A549 (cell line): ENCODE data around the gene PIP5K1B. TPM values are rescaled to one million over a fixed set of nuclear protein-coding genes. Genes with fewer than 3 reads are reported as not detected.

Experiments used
- ATAC-seq, 2 experiments: fragments of 200-7000 bp in 1 of 2; fragments of >200 bp in 1 of 2; cut with Nextera tagmentation in 1 of 2; cut with Tn5 transposase in 1 of 2; 3 replicates each; pipeline versions ENCODE4 v1.8.0 to v1.9.1; 2018 to 2020; ENCODE audit warnings: mild to moderate bottlenecking in 1 of 2, moderate library complexity in 1 of 2
- CTCF ChIA-PET: fragments of 300-600 bp; sonication (Branson Sonifier 250); formaldehyde crosslinking; extraction: SDS; loops from one replicate; lab custom pipeline; 2021; ENCODE audit warnings: antibody characterized with exemption, inconsistent platforms; lab: Yijun Ruan, JAX
- POLR2A ChIA-PET: fragments of 350-600 bp; formaldehyde crosslinking; extraction: SDS; loops from one replicate; lab custom pipeline; 2021; ENCODE audit warnings: antibody characterized with exemption, inconsistent platforms; lab: Yijun Ruan, JAX
- DNase-seq, 2 experiments: peaks; one replicate each; pipeline versions ENCODE4 v3.0.0 to v3.0.0-alpha.2; 2011 to 2016; ENCODE audit warnings: low read depth in 1 of 2, low spot score in 1 of 2
- FAIRE-seq: peaks from 2 replicates; lab custom pipeline; 2011; peaks lifted over from hg19 to GRCh38; lab: Jason Lieb, UNC
- H3K27ac ChIP-seq, 2 experiments: fragments of >200 bp; sonication (Bioruptor Twin); formaldehyde crosslinking; 3 replicates each; pipeline ENCODE4 v1.5.1; 2016 to 2017
- H3K4me1 ChIP-seq: fragments of >200 bp; sonication (Bioruptor Twin); formaldehyde crosslinking; 3 replicates; pipeline ENCODE4 v1.6.1; 2016
- H3K4me2 ChIP-seq: fragments of >200 bp; sonication (Bioruptor Twin); formaldehyde crosslinking; 3 replicates; pipeline ENCODE4 v1.6.1; 2016
- H3K4me3 ChIP-seq: fragments of >200 bp; sonication (Bioruptor Twin); formaldehyde crosslinking; 3 replicates; pipeline ENCODE4 v1.5.1; 2016
- H3K9me3 ChIP-seq: fragments of >200 bp; sonication (Bioruptor Twin); formaldehyde crosslinking; 3 replicates; pipeline ENCODE4 v1.6.1; 2016
- BCL3 ChIP-seq: fragments of >200 bp; sonication (Bioruptor Twin); formaldehyde crosslinking; IDR thresholded peaks from 3 replicates; pipeline ENCODE4 v1.6.1; 2016
- BHLHE40 ChIP-seq: IDR thresholded peaks from 2 replicates; pipeline ENCODE4 v1.6.1; 2012; ENCODE audit warnings: low read depth, low read length, inconsistent platforms
- CEBPB ChIP-seq, 2 experiments: fragments of >200 bp in 1 of 2; sonication (Bioruptor Twin) in 1 of 2; formaldehyde crosslinking in 1 of 2; IDR thresholded peaks; 2 replicates each; pipeline ENCODE4 v1.6.1; 2012 to 2016
- ESRRA ChIP-seq: fragments of 150-350 bp; IDR thresholded peaks from 2 replicates; pipeline ENCODE4 v1.6.1; 2014; ENCODE audit warnings: mild to moderate bottlenecking, low read length, borderline replicate concordance
- FOSB ChIP-seq: fragments of 250-450 bp; sonication (Bioruptor Pico); IDR thresholded peaks from 2 replicates; pipeline ENCODE4 v1.5.0; 2020; ENCODE audit warnings: mild to moderate bottlenecking, moderate library complexity
- HDAC2 ChIP-seq: fragments of 200-600 bp; sonication (generic); IDR thresholded peaks from 2 replicates; pipeline ENCODE4 v1.6.1; 2016
- HOXA7 ChIP-seq: fragments of 250-450 bp; sonication (Bioruptor Pico); IDR thresholded peaks from 2 replicates; pipeline ENCODE4 v1.5.0; 2020; ENCODE audit warnings: mild to moderate bottlenecking, moderate library complexity
- KDM1A ChIP-seq: fragments of 200-600 bp; sonication (generic); IDR thresholded peaks from 2 replicates; pipeline ENCODE4 v1.6.1; 2016; ENCODE audit warnings: low read depth, mild to moderate bottlenecking
- MAZ ChIP-seq: fragments of 150-350 bp; IDR thresholded peaks from 2 replicates; pipeline ENCODE4 v1.6.1; 2014; ENCODE audit warnings: antibody characterized with exemption, low read depth, low read length, borderline replicate concordance
- NR3C1 ChIP-seq: fragments of >200 bp; sonication (Bioruptor Twin); formaldehyde crosslinking; IDR thresholded peaks from 3 replicates; pipeline ENCODE4 v1.6.1; 2017
- PHF8 ChIP-seq: fragments of 200-600 bp; sonication (generic); IDR thresholded peaks from 2 replicates; pipeline ENCODE4 v1.6.1; 2016; ENCODE audit warnings: low read depth, mild to moderate bottlenecking, antibody characterized with exemption, moderate library complexity, borderline replicate concordance
- POLR2A ChIP-seq: IDR thresholded peaks from 2 replicates; pipeline ENCODE4 v1.6.1; 2012; ENCODE audit warnings: mild to moderate bottlenecking, low read length
- RAD21 ChIP-seq, 2 experiments: fragments of >200 bp in 1 of 2; sonication (Bioruptor Twin) in 1 of 2; formaldehyde crosslinking in 1 of 2; IDR thresholded peaks in 1 of 2; conservative IDR thresholded peaks in 1 of 2; 2 replicates in 1 of 2; 3 replicates in 1 of 2; pipeline ENCODE4 v1.6.1; 2012 to 2018; ENCODE audit warnings: inconsistent platforms in 1 of 2
- RARB ChIP-seq: fragments of 250-450 bp; sonication (Bioruptor Pico); IDR thresholded peaks from 2 replicates; pipeline ENCODE4 v1.8.0; 2021; ENCODE audit warnings: mild to moderate bottlenecking, moderate library complexity
- RNF2 ChIP-seq: fragments of 200-600 bp; sonication (generic); IDR thresholded peaks from 2 replicates; pipeline ENCODE4 v1.6.1; 2016; ENCODE audit warnings: low read depth, mild to moderate bottlenecking, antibody characterized with exemption, moderate library complexity, borderline replicate concordance
- USF2 ChIP-seq: fragments of 450-650 bp; IDR thresholded peaks from 2 replicates; pipeline ENCODE4 v1.6.1; 2014; ENCODE audit warnings: antibody characterized with exemption
- ZC3H11A ChIP-seq: fragments of 450-650 bp; IDR thresholded peaks from 2 replicates; pipeline ENCODE4 v1.6.1; 2014; ENCODE audit warnings: antibody characterized with exemption, mild to moderate bottlenecking
- ZNF302 ChIP-seq: fragments of 250-450 bp; sonication (Bioruptor Pico); IDR thresholded peaks from 2 replicates; pipeline ENCODE4 v1.9.0; 2021; ENCODE audit warnings: inconsistent platforms, mild to moderate bottlenecking, moderate library complexity
- WGBS: methylation state at CpG from one replicate; pipeline ENCODE4 v1.1.6; 2017; ENCODE audit errors: missing lambda C conversion rate; 5-methylcytosine and 5-hydroxymethylcytosine counted together
- polyA plus RNA-seq, 4 experiments: library from polyadenylated mRNA; depleted of rRNA in 3 of 4; stranded (reverse); fragments of >200 nt; fragmentation: RNase III in 1 of 4; extraction: RNeasy Plus Mini Kit Qiagen cat#74134 plus additional on column Dnase treatment in 1 of 4; gene quantifications; 2 replicates in 3 of 4; 3 replicates in 1 of 4; pipeline ENCODE4 v1.2.3, GENCODE V29; 2011 to 2017

The PIP5K1B gene
- polyA plus RNA-seq, 2 of the 4 experiments (the other 2 are of a cell fraction), result not detected

GRCh38 chr9:69036309-69036708 lies 331.3 kb downstream of the PIP5K1B start:
- DNase-seq (peak in 1 of 2 experiments; percentile 31), FAIRE-seq (no peak), ATAC-seq (peak in 1 of 2 experiments; percentile 25; a peak in 2 of 6 replicates)
- peak overlapping the region; percentile 93 to 98 for H3K27ac ChIP-seq
- ChIA-PET CTCF (interaction anchor here (0.6 to 7.6 kb wide), 20 partner anchors 12 to 1605 kb away, joined by 3 to 90 read pairs (median 4); no protein-coding TSS in a partner anchor), POLR2A (interaction anchor here (1.0 to 2.2 kb wide), 5 partner anchors 8 to 157 kb away, joined by 3 to 14 read pairs (median 6); no protein-coding TSS in a partner anchor)
- H3K4me3 ChIP-seq, result peak overlapping the region; percentile 70
- peaks cover 7% of the 10 kb centered on the region; the same call in 2 of the 3 replicates for H3K4me1 ChIP-seq
- H3K4me2 ChIP-seq, result peak overlapping the region; percentile 90
- WGBS, result under 1% methylated on average over 14 of the region's 14 CpGs
- H3K9me3 ChIP-seq, result no peaks in the 10 kb centered on the region
- TF ChIP-seq HOXA7 (CRISPR knock-in tag) (no peak), HDAC2 (0 out of 2 replicates have a peak, but pooled peaks have one; percentile 18), ESRRA (0 out of 2 replicates have a peak, but pooled peaks have one; percentile 29)

GRCh38 chr9:69036799-69037198 lies 331.8 kb downstream of the PIP5K1B start:
- no peak for ATAC-seq
- ChIA-PET POLR2A (interaction anchor here (1.0 to 2.2 kb wide), 3 partner anchors 8 to 121 kb away, joined by 3 to 6 read pairs (median 5); no protein-coding TSS in a partner anchor), CTCF (interaction anchor here (0.6 to 7.6 kb wide), 9 partner anchors 12 to 1606 kb away, joined by 3 to 90 read pairs (median 4); no protein-coding TSS in a partner anchor)
- Histone ChIP-seq H3K27ac (peak overlapping the region; percentile 93 to 98; a peak in 5 of 6 replicates), H3K4me3 (peak overlapping the region; percentile 70), H3K4me1 (peaks cover 7% of the 10 kb centered on the region; the same call in 2 of the 3 replicates), H3K9me3 (no peaks in the 10 kb centered on the region), H3K4me2 (peak overlapping the region; percentile 90)
- 76% methylated on average over 10 of the region's 10 CpGs for WGBS
- FAIRE-seq, result no peak
- no peak for TF ChIP-seq CEBPB (IDR thresholded peaks at IDR 0.05)
- no peak for TF ChIP-seq MAZ
- no peak for TF ChIP-seq RAD21 (conservative IDR thresholded peaks at IDR 0.05 in 1 of 2, IDR thresholded peaks at IDR 0.05 in 1 of 2)
- no peak for TF ChIP-seq RNF2
- no peak for TF ChIP-seq FOSB
- no peak for TF ChIP-seq BHLHE40
- TF ChIP-seq ZNF302 (CRISPR knock-in tag), result no peak
- TF ChIP-seq ZC3H11A, result no peak
- TF ChIP-seq POLR2A, result no peak
- TF ChIP-seq RARB (CRISPR knock-in tag), result no peak
- TF ChIP-seq USF2, result no peak
- TF ChIP-seq BCL3, result no peak
- no peak for TF ChIP-seq HOXA7 (CRISPR knock-in tag)
- TF ChIP-seq KDM1A, result no peak
- no peak for TF ChIP-seq PHF8
- DNase-seq, result no peak

GRCh38 chr9:69040646-69041045 lies 335.6 kb downstream of the PIP5K1B start:
- no peak for DNase-seq
- TF ChIP-seq HDAC2 (no peak), POLR2A (no peak), ESRRA (no peak), NR3C1 (no peak), PHF8 (no peak), KDM1A (no peak)
- Histone ChIP-seq H3K9me3 (no peaks in the 10 kb centered on the region), H3K27ac (no peak overlapping the region), H3K4me2 (no peak overlapping the region), H3K4me1 (peaks cover 7% of the 10 kb centered on the region; the same call in 2 of the 3 replicates), H3K4me3 (no peak overlapping the region)
- ChIA-PET CTCF (interaction anchor here (2.8 kb wide), 1 partner anchor 13 kb away, joined by 7 read pairs; no protein-coding TSS in a partner anchor), POLR2A (no interaction called here)
- no peak for FAIRE-seq
- WGBS, result 97% methylated on average over 2 of the region's 2 CpGs
- no peak for ATAC-seq
